ENCODE data around the gene BCAS3. TPM values are rescaled to one million over a fixed set of nuclear protein-coding genes. Genes with fewer than 3 reads are reported as not detected.
"Not testable (repeated sequence)": the region's sequence is repeated elsewhere in the genome, so short reads cannot be mapped to it uniquely, and the experiment has no call there.

Gene BCAS3
- total RNA-seq, 1 donor from 2014 or later: 25.6 TPM

DNA sequence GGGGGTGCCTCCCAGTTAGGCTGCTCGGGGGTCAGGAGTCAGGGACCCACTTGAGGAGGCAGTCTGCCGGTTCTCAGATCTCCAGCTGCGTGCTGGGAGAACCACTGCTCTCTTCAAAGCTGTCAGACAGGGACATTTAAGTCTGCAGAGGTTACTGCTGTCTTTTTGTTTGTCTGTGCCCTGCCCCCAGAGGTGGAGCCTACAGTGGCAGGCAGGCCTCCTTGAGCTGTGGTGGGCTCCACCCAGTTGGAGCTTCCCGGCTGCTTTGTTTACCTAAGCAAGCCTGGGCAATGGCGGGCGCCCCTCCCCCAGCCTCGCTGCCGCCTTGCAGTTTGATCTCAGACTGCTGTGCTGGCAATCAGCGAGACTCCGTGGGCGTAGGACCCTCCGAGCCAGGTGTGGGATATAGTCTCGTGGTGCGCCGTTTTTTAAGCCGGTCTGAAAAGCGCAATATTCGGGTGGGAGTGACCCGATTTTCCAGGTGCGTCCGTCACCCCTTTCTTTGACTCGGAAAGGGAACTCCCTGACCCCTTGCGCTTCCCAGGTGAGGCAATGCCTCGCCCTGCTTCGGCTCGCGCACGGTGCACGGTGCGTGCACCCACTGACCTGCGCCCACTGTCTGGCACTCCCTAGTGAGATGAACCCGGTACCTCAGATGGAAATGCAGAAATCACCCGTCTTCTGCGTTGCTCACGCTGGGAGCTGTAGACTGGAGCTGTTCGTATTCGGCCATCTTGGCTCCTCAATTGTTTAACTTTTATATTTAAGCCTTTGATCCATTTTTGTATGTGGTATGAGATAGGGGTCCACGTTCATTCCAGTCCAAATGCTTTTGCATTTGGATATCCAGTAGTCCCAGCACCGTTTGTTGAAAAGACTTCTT lies 209.3 kb downstream of the BCAS3 start:
- DNase-seq (ENCODE audit: low spot score): not testable (repeated sequence)

DNA sequence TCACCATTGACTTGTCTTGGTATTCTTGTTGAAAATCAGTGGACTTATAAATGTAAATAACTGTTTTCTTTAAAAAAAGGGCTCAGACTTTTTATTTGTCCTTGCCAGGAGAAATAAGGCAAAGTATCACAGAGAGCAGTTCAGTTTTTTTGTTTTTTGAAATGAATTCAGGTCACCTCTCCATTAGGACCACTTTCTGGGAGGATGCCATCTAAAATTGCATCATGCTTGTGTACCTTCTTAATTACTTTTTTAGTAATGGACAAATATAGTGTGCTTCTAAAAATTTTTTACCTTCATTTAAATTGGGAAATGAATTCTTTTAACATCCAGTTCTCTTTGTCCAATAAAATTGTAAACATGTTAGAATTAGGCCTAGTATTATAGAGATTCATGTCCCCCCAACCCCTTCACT lies 210.0 kb downstream of the BCAS3 start:
- DNase-seq (ENCODE audit: low spot score): no peak

DNA sequence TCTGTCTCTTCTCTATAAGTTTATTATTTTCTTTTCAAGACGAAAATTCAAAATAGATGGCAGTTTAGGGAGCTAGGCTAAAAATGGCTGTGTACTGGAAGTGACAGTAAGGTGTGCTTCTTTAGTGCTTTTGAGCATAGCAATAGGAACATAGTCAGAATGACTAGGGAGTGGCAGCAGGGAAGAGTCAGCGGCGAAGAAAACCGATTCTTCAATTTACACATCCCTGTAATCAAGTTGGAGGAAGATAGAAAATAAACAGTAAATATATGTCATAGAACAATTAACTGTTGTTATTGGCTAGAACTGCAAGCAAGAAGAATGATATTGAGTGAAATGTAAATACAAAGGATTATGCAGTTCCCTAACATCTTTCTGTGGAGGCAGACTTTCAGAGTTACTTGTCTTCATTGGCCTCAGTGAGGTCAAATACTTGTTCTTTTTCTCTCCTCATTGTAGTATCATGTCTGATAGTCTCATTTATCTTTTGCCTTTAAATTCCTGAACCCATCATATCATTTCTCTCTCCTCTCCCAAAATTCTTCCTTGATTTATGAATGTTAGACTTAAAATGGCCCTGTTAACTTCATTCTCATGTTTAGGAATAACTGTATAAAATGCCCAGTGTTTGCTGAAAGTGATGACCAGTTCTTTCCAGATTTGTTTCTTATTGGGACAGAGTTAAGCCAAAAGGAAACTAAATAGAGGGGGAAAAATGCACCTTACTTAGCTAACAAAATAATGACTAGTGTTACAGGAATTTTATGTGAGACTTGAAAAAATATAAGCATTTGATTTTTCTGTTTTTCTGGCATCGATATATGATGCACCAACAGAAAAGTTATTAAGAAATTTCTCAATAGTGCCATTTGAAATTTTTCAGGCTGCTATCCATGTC lies 211.4 kb downstream of the BCAS3 start:
- DNase-seq (ENCODE audit: low spot score): no peak

GRCh38 chr17:60891149-60891548 lies 213.5 kb downstream of the BCAS3 start:
- DNase-seq (ENCODE audit: low spot score): no peak

DNA sequence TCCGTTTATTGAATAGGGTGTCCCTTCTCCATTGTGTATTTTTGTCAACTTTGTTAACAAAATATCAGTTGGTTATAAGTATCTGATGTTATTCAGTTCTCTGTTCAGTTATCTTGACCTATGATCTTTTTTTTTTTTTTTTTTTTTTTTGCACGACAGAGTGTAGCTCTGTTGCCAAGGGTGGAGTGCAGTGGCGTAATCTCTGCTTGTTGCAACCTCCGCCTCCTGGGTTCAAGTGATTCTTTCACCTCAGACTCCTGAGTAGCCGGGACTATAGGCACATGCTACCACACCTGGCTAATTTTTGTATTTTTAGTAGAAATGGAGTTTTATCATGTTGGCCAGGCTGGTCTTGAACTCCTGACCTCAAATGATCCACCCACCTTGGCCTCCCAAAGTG lies 215.8 kb downstream of the BCAS3 start:
- DNase-seq (ENCODE audit: low spot score): no peak

DNA sequence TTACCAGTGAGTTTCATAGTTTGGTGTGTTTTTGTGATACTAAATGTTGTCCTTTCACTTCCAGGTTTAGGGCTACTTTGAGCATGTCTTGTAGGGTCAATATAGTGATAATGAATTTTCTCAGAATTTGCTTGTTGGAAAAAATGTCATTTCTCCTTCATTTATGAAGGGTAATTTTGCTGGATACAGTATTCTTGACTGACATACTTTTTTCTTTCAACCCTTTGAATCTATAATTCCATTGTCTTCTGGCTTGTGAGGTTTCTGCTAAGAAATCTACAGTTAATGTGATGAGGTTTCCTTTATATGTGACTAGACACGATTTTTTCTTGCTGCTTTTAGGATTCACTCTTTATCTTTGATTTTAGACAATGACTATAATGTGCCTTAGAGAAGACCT lies 219.3 kb downstream of the BCAS3 start:
- no peak for DNase-seq (ENCODE audit: low spot score)

DNA sequence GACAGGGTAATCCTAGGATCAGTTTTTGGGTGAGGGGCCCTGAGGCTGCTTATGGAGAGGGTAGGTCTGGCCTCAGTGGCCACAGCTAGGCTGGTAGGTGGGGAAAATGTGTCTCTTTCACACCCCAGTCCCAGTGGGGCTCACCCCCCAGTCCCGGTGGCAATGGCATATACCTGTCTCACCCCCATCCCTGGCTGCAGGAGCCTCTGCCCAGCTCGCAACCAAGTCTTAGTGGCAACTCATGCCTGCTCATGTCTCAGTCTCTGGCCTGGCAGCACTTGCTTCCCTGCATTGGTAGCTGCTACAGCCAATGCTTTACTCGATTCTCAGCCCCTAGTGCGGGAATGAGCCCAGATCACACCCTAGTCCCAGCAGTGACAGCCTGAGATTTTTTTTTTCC lies 221.5 kb downstream of the BCAS3 start:
- no peak for DNase-seq (ENCODE audit: low spot score)

DNA sequence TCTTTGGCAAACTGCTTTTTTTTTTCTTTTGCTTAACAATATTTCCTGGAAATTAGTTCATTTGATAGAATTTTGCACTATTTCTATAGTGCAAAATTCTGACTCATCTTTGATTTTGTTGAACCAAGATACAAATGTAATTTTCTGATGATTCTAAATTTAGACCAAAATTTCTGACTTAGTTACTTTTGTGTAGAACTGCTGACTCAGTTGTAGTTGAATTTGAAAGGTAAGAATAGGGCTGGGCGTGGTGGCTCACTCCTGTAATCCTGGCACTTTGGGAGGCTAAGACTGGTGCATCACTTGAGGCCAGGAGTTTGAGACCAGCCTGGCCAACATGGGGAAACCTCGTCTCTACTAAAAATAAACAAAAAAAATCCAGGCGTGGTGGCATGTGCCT lies 223.0 kb downstream of the BCAS3 start:
- DNase-seq (ENCODE audit: low spot score): no peak

- no peak for DNase-seq (ENCODE audit: low spot score)
These were observed 223.6 kb downstream of the BCAS3 start for GRCh38 chr17:60901242-60901641.

DNA sequence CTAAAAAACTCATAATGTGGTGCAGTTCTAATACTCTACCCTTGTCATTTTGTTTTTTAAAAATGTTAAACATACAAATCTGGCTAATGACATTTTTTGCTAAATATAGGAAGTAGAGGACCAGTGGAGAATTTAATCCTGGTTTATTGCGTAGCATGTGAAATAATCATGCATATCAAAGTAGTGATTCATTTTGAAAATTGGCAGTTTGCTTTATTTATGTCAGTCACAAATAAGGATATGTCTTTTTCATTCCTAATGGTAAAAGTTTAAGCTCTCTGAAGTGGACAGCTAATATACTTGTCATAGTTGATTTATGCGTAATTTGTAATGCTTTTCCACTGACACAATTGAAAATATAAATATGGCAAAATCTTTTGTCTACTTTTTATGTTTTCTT lies 224.2 kb downstream of the BCAS3 start:
- no peak for DNase-seq (ENCODE audit: low spot score)

- DNase-seq (ENCODE audit: low spot score): no peak
These were observed 224.7 kb downstream of the BCAS3 start for GRCh38 chr17:60902399-60902798.

- DNase-seq (ENCODE audit: low spot score): no peak
These were observed 226.9 kb downstream of the BCAS3 start for GRCh38 chr17:60904582-60904981.

DNA sequence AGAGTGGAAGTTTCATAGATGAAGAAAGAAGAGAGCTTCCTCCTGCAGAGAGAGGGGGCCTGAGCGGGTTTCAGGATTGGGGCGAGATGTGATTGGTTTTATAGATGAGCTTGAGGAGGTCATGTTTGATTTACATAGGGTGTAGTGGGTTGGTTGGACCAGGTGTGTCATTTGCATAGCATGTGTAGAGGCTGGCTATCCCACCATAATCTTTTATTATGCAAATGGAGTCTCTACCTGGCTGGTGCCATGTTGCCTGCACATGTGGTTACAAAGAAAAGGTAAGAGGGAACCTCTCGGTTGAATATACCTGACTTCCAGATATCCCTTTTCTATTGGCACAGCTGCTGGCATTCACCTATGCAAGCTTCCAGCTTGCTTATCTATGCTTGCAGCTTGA lies 228.1 kb downstream of the BCAS3 start:
- DNase-seq (ENCODE audit: low spot score): no peak

DNA sequence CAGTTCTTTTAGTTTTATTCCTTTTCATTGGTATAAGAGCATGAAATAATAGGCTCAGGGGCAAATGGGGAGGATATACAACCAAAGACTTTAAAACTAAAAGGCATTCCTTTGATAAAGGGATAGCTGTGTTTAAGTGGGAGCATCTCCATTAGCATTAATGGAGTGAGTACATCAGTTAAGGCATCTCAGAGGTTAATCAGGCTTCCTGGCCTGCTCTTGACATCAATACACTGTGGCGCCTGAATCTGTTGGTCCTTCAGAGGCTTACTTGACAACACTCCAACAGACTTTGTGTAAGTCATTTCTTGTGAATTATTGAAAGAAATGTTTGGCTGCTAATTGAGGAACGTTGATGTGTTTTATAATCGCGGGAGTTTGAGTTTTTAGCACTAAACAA lies 230.7 kb downstream of the BCAS3 start:
- no peak for DNase-seq (ENCODE audit: low spot score)

DNA sequence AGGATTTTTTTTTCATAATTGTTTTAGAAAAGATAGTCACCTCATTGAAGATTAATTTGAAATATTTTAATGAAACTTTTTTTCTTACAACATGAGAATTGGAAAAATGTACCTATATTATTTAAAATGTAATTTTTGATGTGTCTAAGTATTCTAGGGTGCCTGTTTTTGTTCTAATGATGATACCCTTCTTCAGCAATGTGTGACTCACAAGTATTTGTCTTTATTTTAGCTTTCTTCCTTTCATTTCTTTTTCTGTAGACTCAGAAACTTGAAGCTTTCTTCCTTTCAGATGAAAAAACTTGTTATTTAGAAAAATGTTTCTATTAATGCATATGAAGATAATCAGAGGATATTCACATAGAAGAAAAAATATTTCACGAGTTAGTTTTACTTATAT lies 231.8 kb downstream of the BCAS3 start:
- DNase-seq (ENCODE audit: low spot score): no peak

- no peak for DNase-seq (ENCODE audit: low spot score)
These were observed 232.8 kb downstream of the BCAS3 start for GRCh38 chr17:60910415-60910814.

- DNase-seq (ENCODE audit: low spot score): no peak
These were observed 236.4 kb downstream of the BCAS3 start for GRCh38 chr17:60914078-60914477.

GRCh38 chr17:60916043-60916442 lies 238.4 kb downstream of the BCAS3 start:
- no peak for DNase-seq (ENCODE audit: low spot score)

DNA sequence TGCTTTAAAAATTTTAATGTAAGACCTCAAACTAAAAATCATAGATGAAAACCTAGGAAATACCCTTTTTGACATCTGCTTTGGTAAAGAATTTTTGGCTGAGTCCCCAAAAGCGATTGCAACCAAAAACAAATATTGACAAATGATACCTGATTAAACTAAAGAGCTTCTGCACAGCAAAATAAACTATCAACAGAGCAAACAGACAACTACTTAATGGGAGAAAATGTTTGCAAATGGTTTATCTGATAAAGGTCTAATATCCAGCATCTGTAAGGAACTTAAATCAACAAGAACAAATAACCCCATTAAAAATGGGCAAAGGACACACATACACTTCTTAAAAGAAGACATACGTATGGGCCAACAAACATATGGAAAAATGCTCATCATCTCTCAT lies 242.5 kb downstream of the BCAS3 start:
- DNase-seq (ENCODE audit: low spot score): no peak

DNA sequence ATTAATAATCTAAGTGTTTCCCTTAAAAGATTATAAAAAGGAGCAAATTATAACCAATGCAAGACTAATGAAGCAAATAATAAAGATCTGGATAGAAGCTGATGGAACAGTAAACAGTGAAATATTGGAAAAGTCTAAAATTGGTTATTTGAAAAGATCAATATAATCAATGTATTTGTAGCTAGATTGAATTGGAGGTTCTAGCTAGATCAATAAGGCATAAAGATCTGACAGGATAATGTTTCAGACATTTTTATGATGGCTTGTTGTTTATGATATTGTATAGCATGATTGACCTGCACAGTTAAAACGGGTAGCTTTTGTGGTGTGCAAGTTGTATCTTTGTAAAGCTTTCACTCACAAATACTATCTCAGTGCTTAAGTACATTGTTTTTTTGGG lies 245.3 kb downstream of the BCAS3 start:
- no peak for DNase-seq (ENCODE audit: low spot score)

GRCh38 chr17:60926466-60927183 lies 249.0 kb downstream of the BCAS3 start:
- no peak for DNase-seq (ENCODE audit: low spot score)

GRCh38 chr17:60933739-60934138 lies 256.1 kb downstream of the BCAS3 start:
- DNase-seq (ENCODE audit: low spot score): no peak
